Trophoblast cell (in vitro differentiated cells and primary cell): ENCODE measurements around the gene NT5DC2.

Experiments
- DNase-seq, 2 donors: peaks; one replicate each; pipeline ENCODE4 v3.0.0-alpha.2; 2016
- H2AFZ ChIP-seq: 2 replicates; pipeline ENCODE4 v1.6.1; 2013; ENCODE audit warnings: low read length, moderate library complexity, mild to moderate bottlenecking; ENCODE audit not compliant: insufficient read depth, poor library complexity
- H2AK5ac ChIP-seq: 2 replicates; pipeline ENCODE4 v1.6.1; 2013; ENCODE audit warnings: mild to moderate bottlenecking, low read length
- H2BK120ac ChIP-seq: 2 replicates; pipeline ENCODE4 v1.6.1; 2013; ENCODE audit warnings: low read length, mild to moderate bottlenecking, moderate library complexity; ENCODE audit not compliant: insufficient read depth, poor library complexity
- H2BK12ac ChIP-seq: 2 replicates; pipeline ENCODE4 v1.6.1; 2013; ENCODE audit warnings: mild to moderate bottlenecking, low read length, moderate library complexity
- H2BK5ac ChIP-seq: 2 replicates; pipeline ENCODE4 v1.6.1; 2013; ENCODE audit warnings: low read length, low read depth, moderate library complexity, mild to moderate bottlenecking; ENCODE audit not compliant: poor library complexity
- H3K14ac ChIP-seq: 2 replicates; pipeline ENCODE4 v1.6.1; 2013; ENCODE audit warnings: mild to moderate bottlenecking, low read length
- H3K18ac ChIP-seq: 2 replicates; pipeline ENCODE4 v1.6.1; 2013; ENCODE audit warnings: mild to moderate bottlenecking, low read length
- H3K23ac ChIP-seq: 2 replicates; pipeline ENCODE4 v1.6.1; 2013; ENCODE audit warnings: low read length
- H3K27ac ChIP-seq: 2 replicates; pipeline ENCODE4 v1.5.1; 2013; ENCODE audit warnings: low read depth, mild to moderate bottlenecking, inconsistent platforms, low read length, moderate library complexity
- H3K27me3 ChIP-seq: 2 replicates; pipeline ENCODE4 v1.6.1; 2013; ENCODE audit warnings: inconsistent platforms, mild to moderate bottlenecking, low read length, moderate library complexity; ENCODE audit not compliant: insufficient read depth
- H3K36me3 ChIP-seq, 2 experiments: 1 replicate in 1 of 2; 2 replicates in 1 of 2; pipeline ENCODE4 v1.6.1; 2013; ENCODE audit warnings: low read length in 2 of 2, mild to moderate bottlenecking in 2 of 2, moderate library complexity in 1 of 2; ENCODE audit not compliant: insufficient read depth in 2 of 2, control insufficient read depth in 1 of 2
- H3K4ac ChIP-seq: 2 replicates; pipeline ENCODE4 v1.6.1; 2013; ENCODE audit warnings: low read depth, mild to moderate bottlenecking, low read length, moderate library complexity
- H3K4me1 ChIP-seq, 2 experiments: 1 replicate in 1 of 2; 2 replicates in 1 of 2; pipeline ENCODE4 v1.6.1; 2013; ENCODE audit warnings: low read length in 2 of 2, mild to moderate bottlenecking in 2 of 2, moderate library complexity in 1 of 2; ENCODE audit not compliant: insufficient read depth in 2 of 2, control insufficient read depth in 1 of 2
- H3K4me2 ChIP-seq: 2 replicates; pipeline ENCODE4 v1.6.1; 2013; ENCODE audit warnings: inconsistent platforms, mild to moderate bottlenecking, low read length, moderate library complexity
- H3K4me3 ChIP-seq: 2 replicates; pipeline ENCODE4 v1.5.1; 2013; ENCODE audit warnings: mild to moderate bottlenecking, low read depth, low read length, inconsistent platforms
- H3K79me1 ChIP-seq: one replicate; pipeline ENCODE4 v1.6.1; 2013; ENCODE audit warnings: low read length
- H3K79me2 ChIP-seq: 2 replicates; pipeline ENCODE4 v1.6.1; 2013; ENCODE audit warnings: low read length, mild to moderate bottlenecking; ENCODE audit not compliant: control insufficient read depth, insufficient read depth, poor library complexity
- H3K9ac ChIP-seq: 2 replicates; pipeline ENCODE4 v1.6.1; 2013; ENCODE audit warnings: mild to moderate bottlenecking, low read length
- H3K9me3 ChIP-seq: 2 replicates; pipeline ENCODE4 v1.6.1; 2013; ENCODE audit warnings: low read depth, mild to moderate bottlenecking, control low read depth, inconsistent platforms, low read length; ENCODE audit not compliant: insufficient read depth
- H4K12ac ChIP-seq: 2 replicates; pipeline ENCODE4 v1.6.1; 2013; ENCODE audit warnings: low read depth, mild to moderate bottlenecking, low read length, moderate library complexity
- H4K8ac ChIP-seq: 2 replicates; pipeline ENCODE4 v1.6.1; 2013; ENCODE audit warnings: low read depth, mild to moderate bottlenecking, low read length, moderate library complexity
- H4K91ac ChIP-seq: one replicate; pipeline ENCODE4 v1.6.1; 2013; ENCODE audit warnings: low read depth, mild to moderate bottlenecking, low read length, moderate library complexity
- WGBS: extraction: QIAGEN DNeasy Blood & Tissue Kit; methylation state at CpG from one replicate; pipeline ENCODE4 v1.1.7; 2013; ENCODE audit warnings: missing lambda C conversion rate; ENCODE audit not compliant: insufficient read length, insufficient coverage; ENCODE audit errors: extremely low coverage; 5-methylcytosine and 5-hydroxymethylcytosine counted together

The NT5DC2 gene

GRCh38 chr3:52521488-52521824 lies 12.2 kb downstream of the NT5DC2 start:
- no peak overlapping the region for H2AFZ ChIP-seq
- H3K9ac ChIP-seq = no peak overlapping the region
- H3K14ac ChIP-seq = no peak overlapping the region
- H2AK5ac ChIP-seq = no peak overlapping the region
- no peak overlapping the region for H3K4ac ChIP-seq
- no peak overlapping the region for H2BK12ac ChIP-seq
- peak overlapping the region; percentile 2 for H3K4me3 ChIP-seq
- H3K4me2 ChIP-seq = no peak overlapping the region
- peaks cover 12% of the 10 kb centered on the region for H3K79me1 ChIP-seq
- no peak overlapping the region for H4K91ac ChIP-seq
- H3K23ac ChIP-seq = no peak overlapping the region
- peaks cover 33 to 40% of the 10 kb centered on the region in 2 experiments for H3K36me3 ChIP-seq
- no peak overlapping the region for H4K8ac ChIP-seq
- DNase-seq = no peak
- no peak overlapping the region for H2BK120ac ChIP-seq
- no peaks in the 10 kb centered on the region for H3K27me3 ChIP-seq
- no CpG with 5 or more reads among the region's 8 CpGs for WGBS
- no peak overlapping the region for H3K18ac ChIP-seq
- H3K9me3 ChIP-seq = peaks cover 8% of the 10 kb centered on the region
- H3K27ac ChIP-seq = no peak overlapping the region
- H2BK5ac ChIP-seq = no peak overlapping the region
- peaks cover 2% of the 10 kb centered on the region for H3K79me2 ChIP-seq
- no peak overlapping the region for H4K12ac ChIP-seq
- peaks cover 14 to 23% of the 10 kb centered on the region in 2 experiments for H3K4me1 ChIP-seq

DNA sequence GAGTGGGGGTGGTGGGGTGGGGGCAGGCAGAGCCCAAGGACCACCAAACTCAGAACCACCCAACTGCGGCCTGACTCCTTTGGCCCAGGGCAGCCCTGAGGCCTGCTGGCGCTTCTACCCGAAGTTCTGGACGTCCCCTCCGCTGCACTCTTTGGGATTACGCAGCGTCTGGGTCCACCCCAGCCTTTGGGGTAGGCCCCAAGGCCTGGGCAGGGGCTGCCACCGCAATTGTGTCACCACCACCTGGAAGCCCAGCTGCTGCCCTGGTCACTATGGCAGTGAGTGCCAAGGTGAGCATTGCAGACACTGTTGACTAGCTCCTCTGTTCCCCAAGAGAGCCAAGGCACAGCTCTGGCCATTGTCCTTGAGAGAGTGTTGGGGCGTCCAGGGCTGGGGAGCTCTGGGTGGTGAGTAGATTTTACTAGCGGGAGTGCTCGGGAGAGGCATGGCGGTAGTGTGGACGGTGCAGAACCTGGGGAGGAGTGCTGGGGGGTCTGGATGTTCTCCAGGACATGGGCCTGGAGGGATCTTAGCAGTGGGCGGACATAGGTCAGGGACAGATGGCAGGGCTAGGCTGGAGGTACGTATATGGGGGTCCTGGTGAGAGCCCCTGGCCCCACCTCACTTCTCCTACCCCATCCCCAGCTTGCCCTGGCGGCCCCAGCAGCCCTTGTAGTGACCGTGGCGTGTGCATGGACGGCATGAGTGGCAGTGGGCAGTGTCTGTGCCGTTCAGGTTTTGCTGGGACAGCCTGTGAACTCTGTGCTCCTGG lies 12.8 kb downstream of the NT5DC2 start:
- H2BK120ac ChIP-seq = no peak overlapping the region
- H3K14ac ChIP-seq = no peak overlapping the region
- WGBS = no CpG with 5 or more reads among the region's 20 CpGs

DNA sequence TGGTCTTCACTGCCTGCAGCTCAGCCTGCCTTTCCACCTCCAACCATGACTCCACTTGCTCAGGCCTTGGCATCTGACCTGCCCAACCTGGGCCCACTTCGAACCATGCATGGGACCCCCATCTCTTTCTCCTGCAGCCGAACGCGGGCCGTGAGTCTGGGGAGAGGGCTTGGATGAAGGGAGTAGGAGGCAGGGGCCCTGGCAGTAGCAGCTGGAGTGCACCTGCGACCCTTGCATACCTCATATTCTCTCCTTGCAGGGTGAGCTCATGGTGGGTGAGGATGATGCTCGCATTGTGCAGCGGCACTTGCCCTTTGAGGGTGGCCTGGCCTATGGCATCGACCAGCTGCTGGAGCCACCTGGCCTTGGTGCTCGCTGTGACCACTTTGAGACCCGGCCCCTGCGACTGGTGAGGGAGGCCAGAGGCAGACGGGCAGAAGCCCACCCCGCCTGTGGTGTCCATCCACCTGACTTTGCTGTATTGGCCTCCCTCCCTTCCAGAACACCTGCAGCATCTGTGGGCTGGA lies 13.5 kb downstream of the NT5DC2 start:
- H2BK5ac ChIP-seq = no peak overlapping the region
- H3K27ac ChIP-seq = no peak overlapping the region
- no peak overlapping the region for H4K91ac ChIP-seq
- H3K27me3 ChIP-seq = no peaks in the 10 kb centered on the region
- no peak overlapping the region for H2BK12ac ChIP-seq
- no peak overlapping the region for H4K8ac ChIP-seq
- no peak overlapping the region for H3K4me2 ChIP-seq
- no peak overlapping the region for H3K18ac ChIP-seq
- H3K4ac ChIP-seq = no peak overlapping the region
- H3K14ac ChIP-seq = no peak overlapping the region
- no peak overlapping the region for H2BK120ac ChIP-seq
- H3K4me3 ChIP-seq = no peak overlapping the region
- H3K4me1 ChIP-seq = peaks cover 1 to 11% of the 10 kb centered on the region in 2 experiments
- H3K23ac ChIP-seq = no peak overlapping the region
- H3K36me3 ChIP-seq = peaks cover 26 to 30% of the 10 kb centered on the region in 2 experiments
- DNase-seq = no peak
- no peak overlapping the region for H2AFZ ChIP-seq
- no peak overlapping the region for H3K9ac ChIP-seq
- no peak overlapping the region for H2AK5ac ChIP-seq
- H4K12ac ChIP-seq = no peak overlapping the region
- WGBS = no CpG with 5 or more reads among the region's 14 CpGs
- H3K79me2 ChIP-seq = no peaks in the 10 kb centered on the region
- peaks cover 8% of the 10 kb centered on the region for H3K9me3 ChIP-seq
- H3K79me1 ChIP-seq = no peaks in the 10 kb centered on the region

More for the DNA sequence above, 12.8 kb downstream of the NT5DC2 start:
- Histone ChIP-seq H3K27ac (no peak overlapping the region), H3K79me1 (peaks cover 6% of the 10 kb centered on the region), H3K4me2 (no peak overlapping the region), H2BK5ac (no peak overlapping the region), H3K9ac (no peak overlapping the region), H2AFZ (no peak overlapping the region), H4K8ac (no peak overlapping the region), H3K23ac (no peak overlapping the region), H2BK12ac (no peak overlapping the region), H4K12ac (no peak overlapping the region), H3K9me3 (peaks cover 8% of the 10 kb centered on the region), H3K79me2 (peaks cover 2% of the 10 kb centered on the region), H4K91ac (no peak overlapping the region), H3K4ac (no peak overlapping the region), H3K36me3 (peaks cover 33 to 37% of the 10 kb centered on the region in 2 experiments), H3K4me3 (peak overlapping the region; percentile 2), H3K27me3 (no peaks in the 10 kb centered on the region), H3K4me1 (peaks cover 8 to 18% of the 10 kb centered on the region in 2 experiments), H3K18ac (no peak overlapping the region), H2AK5ac (no peak overlapping the region)
- DNase-seq = no peak

- WGBS = no CpG with 5 or more reads among the region's 22 CpGs
- Histone ChIP-seq H2BK12ac (no peak overlapping the region), H3K9ac (no peak overlapping the region), H2AK5ac (no peak overlapping the region), H4K91ac (no peak overlapping the region), H3K4me2 (no peak overlapping the region), H3K4me3 (peak overlapping the region; percentile 45), H4K12ac (no peak overlapping the region), H2AFZ (no peak overlapping the region), H3K23ac (no peak overlapping the region), H3K27me3 (no peaks in the 10 kb centered on the region), H3K36me3 (peaks cover 22 to 25% of the 10 kb centered on the region in 2 experiments), H3K79me1 (no peaks in the 10 kb centered on the region), H4K8ac (no peak overlapping the region), H3K18ac (no peak overlapping the region), H3K9me3 (peaks cover 8% of the 10 kb centered on the region), H3K4me1 (peaks cover 0 to 6% of the 10 kb centered on the region in 2 experiments), H3K79me2 (no peaks in the 10 kb centered on the region), H3K27ac (no peak overlapping the region), H2BK5ac (no peak overlapping the region), H3K4ac (no peak overlapping the region), H3K14ac (no peak overlapping the region), H2BK120ac (no peak overlapping the region)
- no peak for DNase-seq
These were observed 14.1 kb downstream of the NT5DC2 start for GRCh38 chr3:52519445-52520140.
